ENCODE measurements around the gene ACSF2. TPM values are rescaled to one million over a fixed set of nuclear protein-coding genes. Genes with fewer than 3 reads are reported as not detected.

The ACSF2 gene
- total RNA-seq, 1 experiment from 2014 or later, result 17.2 TPM

DNA sequence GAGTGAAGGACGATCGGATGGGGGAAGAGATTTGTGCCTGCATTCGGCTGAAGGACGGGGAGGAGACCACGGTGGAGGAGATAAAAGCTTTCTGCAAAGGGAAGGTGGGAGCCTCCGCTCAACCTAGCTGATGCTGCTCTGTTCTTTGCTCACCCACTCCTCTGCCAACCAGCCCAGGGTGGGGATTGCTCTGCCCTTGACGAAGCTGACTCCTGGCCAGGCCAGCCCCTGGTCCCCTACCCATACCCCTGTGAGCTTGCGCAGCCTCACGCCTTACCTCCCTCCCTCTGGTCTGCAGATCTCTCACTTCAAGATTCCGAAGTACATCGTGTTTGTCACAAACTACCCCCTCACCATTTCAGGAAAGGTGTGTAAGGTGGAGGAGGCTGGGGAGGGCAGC lies 47.9 kb downstream of the ACSF2 start:
- in situ Hi-C loops (cut with HindIII; ENCODE audit: low pct_unique_long_range_greater_than_20kb, low sequenced_read_pairs), result no loop called here
- intact Hi-C loops (cut with micrococcal nuclease; ENCODE audit: unreplicated experiment), result no loop called here
- POLR2A ChIA-PET, result no interaction called here
- DNase-seq (ENCODE audit: low read depth, low spot score) (no peak), ATAC-seq (no peak)
- BruUV-seq (replicated peaks), result TSS peak; percentile 66
- TF ChIP-seq CTCF (IDR thresholded peaks at IDR 0.05) (no peak), POLR2AphosphoS5 (IDR thresholded peaks at IDR 0.05; ENCODE audit: low read depth, low read length) (no peak), TCF7L2 (IDR thresholded peaks at IDR 0.05; ENCODE audit: low read depth, low read length) (no peak), SIN3A (IDR thresholded peaks at IDR 0.05; ENCODE audit: borderline replicate concordance, insufficient read depth, low read depth, low read length) (no peak)
- TF ChIP-seq, protein P1, sequence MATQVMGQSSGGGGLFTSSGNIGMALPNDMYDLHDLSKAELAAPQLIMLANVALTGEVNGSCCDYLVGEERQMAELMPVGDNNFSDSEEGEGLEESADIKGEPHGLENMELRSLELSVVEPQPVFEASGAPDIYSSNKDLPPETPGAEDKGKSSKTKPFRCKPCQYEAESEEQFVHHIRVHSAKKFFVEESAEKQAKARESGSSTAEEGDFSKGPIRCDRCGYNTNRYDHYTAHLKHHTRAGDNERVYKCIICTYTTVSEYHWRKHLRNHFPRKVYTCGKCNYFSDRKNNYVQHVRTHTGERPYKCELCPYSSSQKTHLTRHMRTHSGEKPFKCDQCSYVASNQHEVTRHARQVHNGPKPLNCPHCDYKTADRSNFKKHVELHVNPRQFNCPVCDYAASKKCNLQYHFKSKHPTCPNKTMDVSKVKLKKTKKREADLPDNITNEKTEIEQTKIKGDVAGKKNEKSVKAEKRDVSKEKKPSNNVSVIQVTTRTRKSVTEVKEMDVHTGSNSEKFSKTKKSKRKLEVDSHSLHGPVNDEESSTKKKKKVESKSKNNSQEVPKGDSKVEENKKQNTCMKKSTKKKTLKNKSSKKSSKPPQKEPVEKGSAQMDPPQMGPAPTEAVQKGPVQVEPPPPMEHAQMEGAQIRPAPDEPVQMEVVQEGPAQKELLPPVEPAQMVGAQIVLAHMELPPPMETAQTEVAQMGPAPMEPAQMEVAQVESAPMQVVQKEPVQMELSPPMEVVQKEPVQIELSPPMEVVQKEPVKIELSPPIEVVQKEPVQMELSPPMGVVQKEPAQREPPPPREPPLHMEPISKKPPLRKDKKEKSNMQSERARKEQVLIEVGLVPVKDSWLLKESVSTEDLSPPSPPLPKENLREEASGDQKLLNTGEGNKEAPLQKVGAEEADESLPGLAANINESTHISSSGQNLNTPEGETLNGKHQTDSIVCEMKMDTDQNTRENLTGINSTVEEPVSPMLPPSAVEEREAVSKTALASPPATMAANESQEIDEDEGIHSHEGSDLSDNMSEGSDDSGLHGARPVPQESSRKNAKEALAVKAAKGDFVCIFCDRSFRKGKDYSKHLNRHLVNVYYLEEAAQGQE (IDR thresholded peaks at IDR 0.05; ENCODE audit: insufficient read depth in 1 of 2, low read depth in 2 of 2, low read length in 1 of 2), result no peak
- no peaks in the 10 kb centered on the region for H3K9me3 ChIP-seq (ENCODE audit: control insufficient read depth, insufficient read depth, low read depth, low read length)
- CTCF ChIA-PET, result interaction anchor here (0.6 to 0.7 kb wide), 2 partner anchors 70 to 76 kb away, joined by 3 read pairs; partner anchors contain the start of gene LRRC59
- no peak overlapping the region for H3K27ac ChIP-seq (ENCODE audit: low read length)
- peaks cover 4% of the 10 kb centered on the region; the same call in 1 of the 2 replicates for H3K4me1 ChIP-seq (ENCODE audit: control insufficient read depth, insufficient read depth, low read length)
- H3K36me3 ChIP-seq (ENCODE audit: control insufficient read depth, insufficient read depth, low read length), result no peaks in the 10 kb centered on the region
- H3K27me3 ChIP-seq (ENCODE audit: control insufficient read depth, insufficient read depth, low read length), result no peaks in the 10 kb centered on the region
- no peak overlapping the region for H3K4me3 ChIP-seq (ENCODE audit: low read depth in 2 of 2, low read length in 2 of 2)

- H3K36me3 ChIP-seq (ENCODE audit: control insufficient read depth, insufficient read depth, low read length), result no peaks in the 10 kb centered on the region
- TF ChIP-seq SIN3A (IDR thresholded peaks at IDR 0.05; ENCODE audit: borderline replicate concordance, insufficient read depth, low read depth, low read length), result no peak
- peaks cover 4% of the 10 kb centered on the region for H3K4me1 ChIP-seq (ENCODE audit: control insufficient read depth, insufficient read depth, low read length)
- ChIA-PET CTCF (interaction anchor here (0.6 kb wide), 1 partner anchor 69 kb away, joined by 3 read pairs; no protein-coding TSS in a partner anchor), POLR2A (interaction anchor here (0.6 kb wide), 1 partner anchor 84 kb away, joined by 3 read pairs; no protein-coding TSS in a partner anchor)
- in situ Hi-C loops (cut with HindIII; ENCODE audit: low pct_unique_long_range_greater_than_20kb, low sequenced_read_pairs), result no loop called here
- no TSS peak for BruUV-seq (replicated peaks)
- H3K9me3 ChIP-seq (ENCODE audit: control insufficient read depth, insufficient read depth, low read depth, low read length), result no peaks in the 10 kb centered on the region
- ATAC-seq (no peak), DNase-seq (ENCODE audit: low read depth, low spot score) (no peak)
- no peaks in the 10 kb centered on the region for H3K27me3 ChIP-seq (ENCODE audit: control insufficient read depth, insufficient read depth, low read length)
- H3K4me3 ChIP-seq (ENCODE audit: low read depth in 2 of 2, low read length in 2 of 2), result no peak overlapping the region
- no peak overlapping the region for H3K27ac ChIP-seq (ENCODE audit: low read length)
- intact Hi-C loops (cut with micrococcal nuclease; ENCODE audit: unreplicated experiment), result no loop called here
These were observed 48.5 kb downstream of the ACSF2 start for GRCh38 chr17:50474523-50474922.

GRCh38 chr17:50475362-50475761 lies 49.3 kb downstream of the ACSF2 start:
- intact Hi-C loops (cut with micrococcal nuclease; ENCODE audit: unreplicated experiment), result no loop called here

More at GRCh38 chr17:50475362-50475761, 49.3 kb downstream of the ACSF2 start:
- Histone ChIP-seq H3K27ac (ENCODE audit: low read length) (no peak overlapping the region), H3K36me3 (ENCODE audit: control insufficient read depth, insufficient read depth, low read length) (no peaks in the 10 kb centered on the region), H3K4me1 (ENCODE audit: control insufficient read depth, insufficient read depth, low read length) (peaks cover 13% of the 10 kb centered on the region), H3K4me3 (ENCODE audit: low read depth in 2 of 2, low read length in 2 of 2) (no peak overlapping the region), H3K27me3 (ENCODE audit: control insufficient read depth, insufficient read depth, low read length) (no peaks in the 10 kb centered on the region), H3K9me3 (ENCODE audit: control insufficient read depth, insufficient read depth, low read depth, low read length) (no peaks in the 10 kb centered on the region)
- in situ Hi-C loops (cut with HindIII; ENCODE audit: low pct_unique_long_range_greater_than_20kb, low sequenced_read_pairs), result no loop called here
- ATAC-seq (no peak), DNase-seq (ENCODE audit: low read depth, low spot score) (no peak)
- BruUV-seq (replicated peaks), result no TSS peak
- CTCF ChIA-PET, result interaction anchor here (0.6 kb wide), 1 partner anchor 28 kb away, joined by 3 read pairs; no protein-coding TSS in a partner anchor
- POLR2A ChIA-PET, result no interaction called here
- TF ChIP-seq CTCF (IDR thresholded peaks at IDR 0.05) (no peak), SIN3A (IDR thresholded peaks at IDR 0.05; ENCODE audit: borderline replicate concordance, insufficient read depth, low read depth, low read length) (no peak), TCF7L2 (IDR thresholded peaks at IDR 0.05; ENCODE audit: low read depth, low read length) (no peak), POLR2AphosphoS5 (IDR thresholded peaks at IDR 0.05; ENCODE audit: low read depth, low read length) (no peak)
- TF ChIP-seq, protein P1 (IDR thresholded peaks at IDR 0.05; ENCODE audit: insufficient read depth in 1 of 2, low read depth in 2 of 2, low read length in 1 of 2), result no peak

Data from Panc1 (cell line).